Activated naive CD8-positive, alpha-beta T cell treated with anti-CD3 and anti-CD28 coated beads for 36 hours (primary cell): ENCODE measurements around the gene TTLL11. TPM values are rescaled to one million over a fixed set of nuclear protein-coding genes. Genes with fewer than 3 reads are reported as not detected.

Source experiments
- DNase-seq: peaks from one replicate; pipeline ENCODE4 v3.0.0; 2021
- H3K27ac Mint-ChIP-seq: one replicate; pipeline ENCODE4 v1.8.0; 2022; ENCODE audit warnings: mild to moderate bottlenecking, moderate library complexity, mixed read lengths
- H3K27me3 Mint-ChIP-seq: one replicate; pipeline ENCODE4 v1.8.0; 2022; ENCODE audit warnings: mild to moderate bottlenecking, mixed read lengths
- H3K36me3 Mint-ChIP-seq: one replicate; pipeline ENCODE4 v1.8.0; 2021; ENCODE audit warnings: mild to moderate bottlenecking, mixed read lengths
- H3K4me1 Mint-ChIP-seq: one replicate; pipeline ENCODE4 v1.8.0; 2021; ENCODE audit warnings: mixed read lengths
- H3K4me3 Mint-ChIP-seq: one replicate; pipeline ENCODE4 v1.8.0; 2022; ENCODE audit warnings: mild to moderate bottlenecking, moderate library complexity, mixed read lengths
- H3K9me3 Mint-ChIP-seq: one replicate; pipeline ENCODE4 v1.8.0; 2022; ENCODE audit warnings: mixed read lengths
- total RNA-seq, 2 experiments: library from RNA; stranded (reverse); gene quantifications; one replicate each; pipeline ENCODE4 v1.2.3, GENCODE V29; 2021

The TTLL11 gene
- total RNA-seq, 2 experiments from 2014 or later, result 2.5 to 2.8 TPM

GRCh38 chr9:121892706-121893105, 200.4 kb downstream of the TTLL11 start:
- DNase-seq, result no peak
- no peak overlapping the region for H3K27ac Mint-ChIP-seq
- H3K9me3 Mint-ChIP-seq, result no peaks in the 10 kb centered on the region
- H3K4me3 Mint-ChIP-seq, result no peak overlapping the region
- H3K27me3 Mint-ChIP-seq, result no peaks in the 10 kb centered on the region
- peaks cover 2% of the 10 kb centered on the region for H3K36me3 Mint-ChIP-seq
- H3K4me1 Mint-ChIP-seq, result peaks cover 4% of the 10 kb centered on the region

GRCh38 chr9:121890746-121891145, 202.4 kb downstream of the TTLL11 start:
- Mint-ChIP-seq H3K4me3 (no peak overlapping the region), H3K4me1 (peaks cover 9% of the 10 kb centered on the region), H3K36me3 (peaks cover 2% of the 10 kb centered on the region), H3K9me3 (no peaks in the 10 kb centered on the region), H3K27ac (no peak overlapping the region), H3K27me3 (no peaks in the 10 kb centered on the region)
- no peak for DNase-seq

- DNase-seq, result no peak
- Mint-ChIP-seq H3K4me3 (no peak overlapping the region), H3K9me3 (no peaks in the 10 kb centered on the region)
Measured at GRCh38 chr9:121889990-121890563, 203.0 kb downstream of the TTLL11 start.

GRCh38 chr9:121888438-121888775, 204.7 kb downstream of the TTLL11 start:
- Mint-ChIP-seq H3K9me3 (no peaks in the 10 kb centered on the region), H3K4me3 (no peak overlapping the region), H3K27me3 (no peaks in the 10 kb centered on the region), H3K4me1 (peaks cover 9% of the 10 kb centered on the region), H3K27ac (no peak overlapping the region), H3K36me3 (no peaks in the 10 kb centered on the region)
- DNase-seq, result no peak

More at GRCh38 chr9:121889990-121890563, 203.0 kb downstream of the TTLL11 start:
- Mint-ChIP-seq H3K36me3 (peaks cover 2% of the 10 kb centered on the region), H3K4me1 (peaks cover 9% of the 10 kb centered on the region), H3K27me3 (no peaks in the 10 kb centered on the region), H3K27ac (no peak overlapping the region)

DNA sequence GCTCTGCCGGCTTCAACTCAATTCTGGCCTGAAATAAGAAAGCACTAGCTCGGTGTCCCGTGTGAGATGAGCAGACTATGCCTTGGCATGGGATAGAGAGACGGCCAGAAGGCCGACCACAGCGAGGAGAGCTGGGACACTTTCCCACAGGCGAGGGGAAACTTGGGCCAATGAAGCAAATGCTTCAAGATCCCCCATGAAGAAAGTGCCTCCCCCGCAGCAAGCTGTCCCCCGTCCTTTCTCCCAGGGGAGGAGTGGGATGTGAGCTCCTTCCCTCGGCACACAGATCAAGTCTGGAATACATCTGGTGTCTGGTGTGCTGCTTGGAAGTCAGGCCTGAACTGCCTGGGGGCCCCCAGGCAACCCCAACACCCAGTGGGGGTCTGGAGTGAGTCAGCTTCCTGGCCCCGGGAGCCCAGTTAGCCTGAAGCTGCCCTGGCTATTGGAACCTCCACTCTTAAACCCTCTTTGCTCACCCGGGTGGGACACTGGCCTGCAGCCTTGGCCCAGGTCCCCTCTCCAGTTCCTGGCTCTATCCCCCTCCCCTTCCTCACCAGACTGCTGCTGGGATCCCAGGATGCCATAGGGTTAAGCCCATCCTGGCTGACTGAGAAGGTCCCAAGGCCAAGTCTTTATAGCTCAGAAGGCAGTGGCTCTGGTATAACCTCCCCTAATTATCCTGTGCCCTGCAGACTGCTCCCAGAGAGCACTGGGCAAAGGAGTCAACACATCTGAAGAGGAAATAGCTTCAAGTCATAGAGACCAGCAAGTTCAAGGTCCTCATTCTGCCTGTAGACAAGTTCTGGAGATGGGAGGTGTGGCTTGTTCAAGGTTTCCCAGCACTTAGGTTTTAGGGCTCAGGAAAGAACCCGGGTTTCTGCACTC, 205.3 kb downstream of the TTLL11 start:
- no peak overlapping the region for H3K27ac Mint-ChIP-seq
- H3K4me1 Mint-ChIP-seq, result peaks cover 9% of the 10 kb centered on the region
- no peak for DNase-seq
- H3K36me3 Mint-ChIP-seq, result no peaks in the 10 kb centered on the region
- no peaks in the 10 kb centered on the region for H3K27me3 Mint-ChIP-seq
- H3K9me3 Mint-ChIP-seq, result no peaks in the 10 kb centered on the region
- no peak overlapping the region for H3K4me3 Mint-ChIP-seq

- no peaks in the 10 kb centered on the region for H3K36me3 Mint-ChIP-seq
Measured at GRCh38 chr9:121886759-121887485, 206.2 kb downstream of the TTLL11 start.

DNA sequence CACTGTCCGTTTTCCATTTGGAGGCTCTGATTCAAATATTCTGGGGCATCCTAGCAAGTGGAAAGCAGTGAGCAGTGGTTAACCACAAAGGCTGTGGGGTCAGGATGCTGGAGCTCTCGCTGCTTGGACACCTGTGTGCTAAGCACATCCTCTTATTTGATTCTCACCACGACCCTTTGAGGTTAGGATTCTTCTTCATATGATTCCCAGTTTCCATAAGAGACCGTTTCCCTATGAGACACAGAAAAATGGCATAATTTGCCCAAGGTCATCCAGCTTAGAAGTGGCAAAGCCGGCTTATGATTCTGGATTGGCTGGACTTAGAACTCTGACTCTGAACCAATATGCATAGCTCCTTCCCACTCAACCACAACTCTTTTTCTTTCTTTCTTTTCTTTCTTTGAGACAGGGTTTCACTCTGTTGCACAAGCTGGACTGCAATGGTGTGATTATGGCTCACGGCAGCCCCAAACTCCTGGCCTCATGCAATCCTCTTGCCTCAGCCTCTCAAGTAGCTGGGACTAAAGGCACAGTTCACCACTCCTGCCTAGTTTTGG, 207.7 kb downstream of the TTLL11 start:
- Mint-ChIP-seq H3K4me1 (peaks cover 9% of the 10 kb centered on the region), H3K27ac (no peak overlapping the region), H3K36me3 (no peaks in the 10 kb centered on the region), H3K27me3 (no peaks in the 10 kb centered on the region), H3K9me3 (no peaks in the 10 kb centered on the region), H3K4me3 (no peak overlapping the region)
- no peak for DNase-seq

More at GRCh38 chr9:121886759-121887485, 206.2 kb downstream of the TTLL11 start:
- peaks cover 9% of the 10 kb centered on the region for H3K4me1 Mint-ChIP-seq
- no peaks in the 10 kb centered on the region for H3K9me3 Mint-ChIP-seq
- no peak overlapping the region for H3K4me3 Mint-ChIP-seq
- no peak overlapping the region for H3K27ac Mint-ChIP-seq
- no peaks in the 10 kb centered on the region for H3K27me3 Mint-ChIP-seq
- DNase-seq, result peak; percentile 61

DNA sequence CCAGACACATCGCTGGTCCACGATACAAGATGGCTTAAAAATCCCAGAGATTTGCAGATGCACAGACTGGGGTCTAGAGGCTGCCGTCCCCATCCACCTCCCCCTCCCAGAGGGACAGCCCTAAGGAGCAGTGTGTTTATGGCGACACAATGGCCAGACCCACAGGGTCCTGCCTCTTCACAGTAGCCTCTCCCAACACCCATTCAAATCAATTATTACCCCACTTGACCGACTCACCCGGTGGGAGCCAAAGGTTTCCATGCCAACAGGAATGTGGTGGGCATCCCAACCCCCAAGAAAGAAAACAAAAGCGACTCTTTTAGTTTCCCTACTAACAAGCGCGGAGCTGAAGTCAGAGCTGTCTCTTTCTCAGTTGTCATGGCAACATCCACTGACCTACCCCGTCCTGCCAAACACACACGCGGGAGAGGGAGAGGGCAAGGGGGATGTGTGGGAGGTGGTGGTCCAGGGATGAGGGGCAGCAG, 209.0 kb downstream of the TTLL11 start:
- H3K4me3 Mint-ChIP-seq, result no peak overlapping the region
- H3K36me3 Mint-ChIP-seq, result no peaks in the 10 kb centered on the region
- H3K27ac Mint-ChIP-seq, result no peak overlapping the region
- DNase-seq, result no peak
- H3K9me3 Mint-ChIP-seq, result no peaks in the 10 kb centered on the region
- H3K4me1 Mint-ChIP-seq, result peaks cover 9% of the 10 kb centered on the region
- H3K27me3 Mint-ChIP-seq, result no peaks in the 10 kb centered on the region

- Mint-ChIP-seq H3K4me1 (peaks cover 9% of the 10 kb centered on the region), H3K27ac (no peak overlapping the region), H3K36me3 (no peaks in the 10 kb centered on the region), H3K4me3 (no peak overlapping the region), H3K27me3 (no peaks in the 10 kb centered on the region), H3K9me3 (no peaks in the 10 kb centered on the region)
- no peak for DNase-seq
Measured at GRCh38 chr9:121883281-121884056, 209.6 kb downstream of the TTLL11 start.

DNA sequence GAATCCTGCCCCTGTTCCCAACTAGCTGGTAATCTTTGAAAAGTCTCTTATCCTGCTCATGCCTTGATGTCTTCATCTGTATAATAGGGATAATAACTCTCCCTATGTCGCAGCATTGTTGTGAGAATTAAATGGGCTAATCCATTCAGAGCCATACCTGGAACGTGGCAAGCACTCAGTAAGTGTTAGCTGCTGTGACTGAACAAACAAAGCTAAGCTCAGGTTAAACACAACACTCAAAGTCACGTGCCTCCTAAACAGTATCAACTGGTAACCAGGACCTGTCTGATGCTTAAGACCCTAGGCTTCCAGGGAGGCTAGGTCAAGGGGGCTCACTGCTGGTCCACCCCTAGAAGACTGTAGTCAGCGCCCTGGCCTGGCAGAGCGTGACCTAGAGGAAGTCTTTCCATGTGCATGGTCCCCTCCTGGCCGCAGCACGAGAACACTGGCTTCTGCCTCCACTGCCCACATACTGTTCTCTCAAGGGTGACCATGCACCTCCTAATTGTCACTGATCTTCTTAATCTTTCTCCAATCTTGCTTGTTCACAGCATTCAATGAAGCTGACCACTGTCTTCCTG, 211.1 kb downstream of the TTLL11 start:
- DNase-seq, result no peak
- H3K4me3 Mint-ChIP-seq, result no peak overlapping the region
- no peaks in the 10 kb centered on the region for H3K36me3 Mint-ChIP-seq
- no peaks in the 10 kb centered on the region for H3K4me1 Mint-ChIP-seq
- H3K27me3 Mint-ChIP-seq, result no peaks in the 10 kb centered on the region
- no peaks in the 10 kb centered on the region for H3K9me3 Mint-ChIP-seq
- no peak overlapping the region for H3K27ac Mint-ChIP-seq

- DNase-seq, result no peak
- Mint-ChIP-seq H3K27me3 (no peaks in the 10 kb centered on the region), H3K27ac (no peak overlapping the region), H3K36me3 (no peaks in the 10 kb centered on the region), H3K4me3 (no peak overlapping the region), H3K9me3 (no peaks in the 10 kb centered on the region), H3K4me1 (no peaks in the 10 kb centered on the region)
Measured at GRCh38 chr9:121880343-121880898, 212.7 kb downstream of the TTLL11 start.

DNA sequence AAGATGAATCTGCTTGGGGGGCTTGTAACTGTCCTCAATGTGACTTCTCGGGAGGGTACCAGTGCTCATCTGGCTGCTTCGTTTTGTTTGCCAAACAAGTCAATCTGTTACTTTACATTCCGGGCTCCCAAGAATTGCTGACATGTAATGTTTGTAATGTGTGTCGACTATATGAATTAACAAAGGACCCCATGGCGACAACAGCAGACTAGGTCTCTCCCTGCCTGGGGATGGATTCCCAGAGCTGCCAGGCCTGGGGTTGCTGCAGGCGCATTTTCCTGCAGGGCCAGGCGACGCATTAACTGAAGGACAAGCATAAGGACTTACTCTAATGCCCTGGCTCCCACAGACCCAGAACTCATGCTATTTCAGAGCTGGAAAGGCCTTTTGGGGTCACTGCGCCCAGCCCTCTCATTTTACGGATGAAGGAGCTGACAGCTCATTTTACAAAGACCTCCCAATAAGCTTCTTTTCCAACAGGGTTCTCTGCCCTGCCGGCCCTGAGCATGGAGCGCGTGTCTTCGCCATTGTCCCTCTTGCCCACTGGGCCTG, 214.8 kb downstream of the TTLL11 start:
- no peak overlapping the region for H3K4me3 Mint-ChIP-seq
- H3K9me3 Mint-ChIP-seq, result no peaks in the 10 kb centered on the region
- DNase-seq, result no peak
- no peak overlapping the region for H3K27ac Mint-ChIP-seq
- no peaks in the 10 kb centered on the region for H3K27me3 Mint-ChIP-seq
- no peaks in the 10 kb centered on the region for H3K36me3 Mint-ChIP-seq
- no peaks in the 10 kb centered on the region for H3K4me1 Mint-ChIP-seq

GRCh38 chr9:121876658-121877271, 216.3 kb downstream of the TTLL11 start:
- no peak for DNase-seq
- H3K36me3 Mint-ChIP-seq, result no peaks in the 10 kb centered on the region
- H3K4me3 Mint-ChIP-seq, result no peak overlapping the region
- H3K4me1 Mint-ChIP-seq, result no peaks in the 10 kb centered on the region
- no peaks in the 10 kb centered on the region for H3K27me3 Mint-ChIP-seq
- no peak overlapping the region for H3K27ac Mint-ChIP-seq
- H3K9me3 Mint-ChIP-seq, result no peaks in the 10 kb centered on the region
